GM18508 (cell line): Measurements from ENCODE around the gene FCRLB.
"Not testable (repeated sequence)": the region's sequence is repeated elsewhere in the genome, so short reads cannot be mapped to it uniquely, and the experiment has no call there.

Experiments
- ATAC-seq: cut with Tn5 transposase; IDR thresholded peaks from one replicate; pipeline ENCODE4 v1.9.1; 2021; ENCODE audit warnings: moderate number of reproducible peaks; ENCODE audit not compliant: insufficient read depth, unreplicated experiment

Gene FCRLB

GRCh38 chr1:161720956-161721737 lies at the start of gene FCRLB:
Gene FCRLB, plus strand, starts transcription at chr1:161721544. Its CDS starts 1,129 bp downstream, at chr1:161722673.
- ATAC-seq: no peak

- ATAC-seq: not testable (repeated sequence)
These were observed 47.9 kb upstream of the FCRLB start for GRCh38 chr1:161673437-161673836.

GRCh38 chr1:161674447-161674846 lies 46.9 kb upstream of the FCRLB start:
- ATAC-seq: not testable (repeated sequence)

GRCh38 chr1:161674908-161675307 lies 46.4 kb upstream of the FCRLB start:
- ATAC-seq: not testable (repeated sequence)

GRCh38 chr1:161676441-161676840 lies 44.9 kb upstream of the FCRLB start:
- ATAC-seq: no peak

GRCh38 chr1:161676958-161677689 lies 44.2 kb upstream of the FCRLB start:
- no peak for ATAC-seq

- no peak for ATAC-seq
These were observed 42.8 kb upstream of the FCRLB start for GRCh38 chr1:161678500-161678899.

GRCh38 chr1:161681879-161682278 lies 39.5 kb upstream of the FCRLB start:
- no peak for ATAC-seq

GRCh38 chr1:161688946-161689345 lies 32.4 kb upstream of the FCRLB start:
- no peak for ATAC-seq

- ATAC-seq: no peak
These were observed 29.5 kb upstream of the FCRLB start for GRCh38 chr1:161691846-161692245.

GRCh38 chr1:161693020-161693712 lies 28.2 kb upstream of the FCRLB start:
- not testable (repeated sequence) for ATAC-seq

GRCh38 chr1:161698302-161698701 lies 23.0 kb upstream of the FCRLB start:
- ATAC-seq: not testable (repeated sequence)

- no peak for ATAC-seq
These were observed 19.1 kb upstream of the FCRLB start for GRCh38 chr1:161702250-161702649.

GRCh38 chr1:161705537-161705936 lies 15.8 kb upstream of the FCRLB start:
- no peak for ATAC-seq

- ATAC-seq: no peak
These were observed 15.2 kb upstream of the FCRLB start for GRCh38 chr1:161706113-161706481.

GRCh38 chr1:161706482-161707347 lies 14.6 kb upstream of the FCRLB start, which contains the start of gene FCRLA:
Gene FCRLA, plus strand, starts transcription at chr1:161707229. Its CDS starts 36 bp downstream, at chr1:161707265.
- peak; percentile 50 for ATAC-seq

- no peak for ATAC-seq
These were observed 13.8 kb upstream of the FCRLB start for GRCh38 chr1:161707503-161707902.

- no peak for ATAC-seq
These were observed 12.0 kb upstream of the FCRLB start for GRCh38 chr1:161709373-161709772.

- no peak for ATAC-seq
These were observed 10.8 kb upstream of the FCRLB start for GRCh38 chr1:161710560-161710959.
